Left lung (tissue), 10 donors: ENCODE data around the gene ACAP1. TPM values are rescaled to one million over a fixed set of nuclear protein-coding genes. Genes with fewer than 3 reads are reported as not detected.

Experiments
- ATAC-seq: fragments of 200-7000 bp; cut with Tn5 transposase; one replicate; pipeline ENCODE4 v1.9.1; 2020; ENCODE audit warnings: moderate library complexity
- DNase-seq, 4 donors: peaks; one replicate each; pipeline ENCODE4 v3.0.0-alpha.2; 2013 to 2020
- H3K27ac ChIP-seq, 2 donors: fragments of 200-600 bp; sonication (generic) in 1 of 2; one replicate each; pipeline versions ENCODE4 v1.5.0 to v1.8.0; 2020 to 2021
- H3K27me3 ChIP-seq, 2 donors: fragments of 200-600 bp; sonication (generic) in 1 of 2; one replicate each; pipeline versions ENCODE4 v1.5.0 to v1.8.0; 2020 to 2021
- H3K36me3 ChIP-seq, 2 donors: fragments of 200-600 bp; sonication (generic) in 1 of 2; one replicate each; pipeline versions ENCODE4 v1.5.0 to v1.8.0; 2020 to 2021
- H3K4me1 ChIP-seq, 2 donors: fragments of 200-600 bp; one replicate each; pipeline ENCODE4 v1.8.0; 2021
- H3K4me3 ChIP-seq, 2 donors: fragments of 200-600 bp; sonication (generic) in 1 of 2; one replicate each; pipeline versions ENCODE4 v1.5.0 to v1.8.0; 2020 to 2021; ENCODE audit warnings: mild to moderate bottlenecking in 1 of 2
- H3K9me3 ChIP-seq, 2 donors: fragments of 200-600 bp; sonication (generic) in 1 of 2; one replicate each; pipeline versions ENCODE4 v1.5.0 to v1.8.0; 2020 to 2021
- intact Hi-C, 2 donors: fragments of 100-400 bp; cut with DNase I; formaldehyde crosslinking; loops; one replicate each; pipeline versions ENCODE4 v1.11.2 to v1.14.2; 2022
- polyA plus RNA-seq, 6 donors: library from polyadenylated mRNA; unstranded; fragments of 120-200 nt; gene quantifications; one replicate each; pipeline ENCODE4 v1.2.1, GENCODE V29; 2013; ENCODE audit not compliant: insufficient read length in 6 of 6
- total RNA-seq, 2 donors: library from RNA; stranded (reverse); fragmentation: NEBNext Ultra II Directional; extraction: Animal tissue kit (Norgen Biotek cat#: 25700); gene quantifications; one replicate each; pipeline ENCODE4 v1.2.1, GENCODE V29; 2021
- TF ChIP-seq, protein P1 (sequence below), 2 donors: fragments of 200-600 bp; sonication (generic) in 1 of 2; IDR thresholded peaks; one replicate each; pipeline versions ENCODE4 v1.5.0 to v1.8.0; 2021; ENCODE audit warnings: antibody characterized with exemption in 2 of 2
- donor health status: DM: no; HTN: yes; CAD: no.
- donor health status: DM: no; HTN: no; CAD: no.

ACAP1 gene
- total and polyA plus RNA-seq, 8 donors, result 6.7 to 51.4 (median 9.2) TPM

DNA sequence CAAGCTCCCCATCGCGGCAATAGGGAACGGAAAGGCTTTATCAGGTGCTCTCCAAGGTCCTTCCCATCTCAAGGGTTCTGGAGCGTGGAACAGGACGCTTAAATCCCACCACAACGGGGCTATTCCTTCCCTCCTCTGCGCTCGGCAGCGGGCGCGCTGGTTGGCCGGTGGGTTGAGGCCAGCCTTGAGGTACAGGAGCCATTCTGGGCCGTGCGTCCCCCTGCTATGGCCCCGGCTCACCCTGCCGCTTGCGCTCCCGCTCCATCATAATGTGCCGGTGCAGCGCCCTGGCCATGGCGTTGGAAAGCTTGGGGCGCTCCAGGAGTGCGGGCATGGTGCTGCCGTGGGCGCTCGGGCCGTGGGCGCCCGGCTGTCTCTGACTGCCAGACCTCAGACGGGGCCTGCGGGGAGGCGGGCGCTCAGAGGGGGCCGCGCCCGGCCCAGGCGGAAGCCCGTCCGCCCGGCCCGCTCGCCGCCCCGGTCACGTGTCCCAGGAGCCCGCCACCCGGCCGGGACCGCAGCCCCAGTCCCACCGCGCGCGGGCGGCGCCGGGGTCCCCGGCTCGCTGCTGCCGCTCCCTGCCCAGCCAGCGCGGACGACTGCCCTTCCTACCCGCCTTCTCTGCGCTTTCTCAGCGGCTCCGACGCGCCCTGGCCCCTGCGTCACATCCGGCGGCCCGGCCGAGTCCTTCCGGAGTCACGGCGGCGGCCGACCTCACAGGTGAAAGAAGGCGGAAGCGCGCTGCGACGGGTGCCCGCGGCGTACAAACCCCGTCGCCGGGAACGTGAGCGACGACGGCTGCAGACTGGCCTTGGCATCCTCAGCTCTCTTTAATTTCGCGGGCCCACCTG lies 21.4 kb upstream of the ACAP1 start, which contains the start of gene GPS2:
TSS of gene GPS2 (minus strand) at position 642 of the 851 bp plus-strand sequence. CDS start at position 334, 308 bp downstream.
- TF ChIP-seq, protein P1, sequence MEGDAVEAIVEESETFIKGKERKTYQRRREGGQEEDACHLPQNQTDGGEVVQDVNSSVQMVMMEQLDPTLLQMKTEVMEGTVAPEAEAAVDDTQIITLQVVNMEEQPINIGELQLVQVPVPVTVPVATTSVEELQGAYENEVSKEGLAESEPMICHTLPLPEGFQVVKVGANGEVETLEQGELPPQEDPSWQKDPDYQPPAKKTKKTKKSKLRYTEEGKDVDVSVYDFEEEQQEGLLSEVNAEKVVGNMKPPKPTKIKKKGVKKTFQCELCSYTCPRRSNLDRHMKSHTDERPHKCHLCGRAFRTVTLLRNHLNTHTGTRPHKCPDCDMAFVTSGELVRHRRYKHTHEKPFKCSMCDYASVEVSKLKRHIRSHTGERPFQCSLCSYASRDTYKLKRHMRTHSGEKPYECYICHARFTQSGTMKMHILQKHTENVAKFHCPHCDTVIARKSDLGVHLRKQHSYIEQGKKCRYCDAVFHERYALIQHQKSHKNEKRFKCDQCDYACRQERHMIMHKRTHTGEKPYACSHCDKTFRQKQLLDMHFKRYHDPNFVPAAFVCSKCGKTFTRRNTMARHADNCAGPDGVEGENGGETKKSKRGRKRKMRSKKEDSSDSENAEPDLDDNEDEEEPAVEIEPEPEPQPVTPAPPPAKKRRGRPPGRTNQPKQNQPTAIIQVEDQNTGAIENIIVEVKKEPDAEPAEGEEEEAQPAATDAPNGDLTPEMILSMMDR (IDR thresholded peaks at IDR 0.05), result no peak
- no peaks in the 10 kb centered on the region for H3K9me3 ChIP-seq
- DNase-seq (peak; percentile 78 to 98 (median 92)), ATAC-seq (peak; percentile 94)
- intact Hi-C loops, result no loop called here
- H3K27me3 ChIP-seq, result no peaks in the 10 kb centered on the region
- peak within 1 kb of the TSS; percentile 92 to 96 for H3K27ac ChIP-seq
- H3K36me3 ChIP-seq, result peaks cover 4 to 80% of the 10 kb centered on the region in 2 donors
- H3K4me1 ChIP-seq, result peaks cover 20 to 52% of the 10 kb centered on the region in 2 donors
- H3K4me3 ChIP-seq, result peak within 1 kb of the TSS; percentile 79 to 86

DNA sequence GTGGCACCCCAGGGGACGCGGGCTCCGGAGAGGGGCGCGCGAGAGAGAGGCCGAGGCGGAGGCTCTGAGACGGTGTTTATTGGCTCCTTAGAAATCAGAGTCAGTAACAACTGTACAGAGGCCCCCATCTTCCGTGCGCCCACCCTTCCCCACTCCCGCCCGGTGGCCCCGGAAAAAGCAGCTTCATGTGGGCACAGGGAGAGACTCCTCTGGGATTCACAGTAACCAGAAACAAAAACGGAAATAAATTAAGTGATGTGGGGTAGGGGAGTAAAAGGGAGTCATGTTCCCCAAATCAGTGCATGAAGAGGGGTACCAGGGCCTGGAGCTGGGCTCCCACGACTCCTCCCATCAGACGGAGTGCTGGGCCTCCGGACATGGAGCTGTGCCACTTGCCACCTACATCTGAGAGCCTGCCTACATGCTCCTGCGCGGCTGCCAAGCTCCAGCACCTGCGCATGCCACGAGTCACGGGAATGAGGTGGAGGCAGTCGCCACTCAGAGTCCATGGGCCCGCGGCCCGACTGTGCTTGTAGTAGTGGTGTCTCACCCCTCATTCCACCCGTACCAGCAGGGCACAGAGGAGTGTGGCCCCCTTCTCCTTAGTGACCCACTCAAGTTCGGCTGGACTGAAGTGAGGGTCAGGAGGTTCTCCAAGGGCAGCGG lies 20.6 kb upstream of the ACAP1 start:
- Histone ChIP-seq H3K27ac (peak overlapping the region; percentile 92 to 96), H3K36me3 (peaks cover 3 to 80% of the 10 kb centered on the region in 2 donors), H3K9me3 (no peaks in the 10 kb centered on the region), H3K4me1 (peaks cover 17 to 45% of the 10 kb centered on the region in 2 donors), H3K4me3 (peak overlapping the region; percentile 79 to 86), H3K27me3 (no peaks in the 10 kb centered on the region)
- DNase-seq, result no peak
- intact Hi-C loops, result no loop called here
- TF ChIP-seq, protein P1 (IDR thresholded peaks at IDR 0.05), result no peak
- ATAC-seq, result peak; percentile 34

DNA sequence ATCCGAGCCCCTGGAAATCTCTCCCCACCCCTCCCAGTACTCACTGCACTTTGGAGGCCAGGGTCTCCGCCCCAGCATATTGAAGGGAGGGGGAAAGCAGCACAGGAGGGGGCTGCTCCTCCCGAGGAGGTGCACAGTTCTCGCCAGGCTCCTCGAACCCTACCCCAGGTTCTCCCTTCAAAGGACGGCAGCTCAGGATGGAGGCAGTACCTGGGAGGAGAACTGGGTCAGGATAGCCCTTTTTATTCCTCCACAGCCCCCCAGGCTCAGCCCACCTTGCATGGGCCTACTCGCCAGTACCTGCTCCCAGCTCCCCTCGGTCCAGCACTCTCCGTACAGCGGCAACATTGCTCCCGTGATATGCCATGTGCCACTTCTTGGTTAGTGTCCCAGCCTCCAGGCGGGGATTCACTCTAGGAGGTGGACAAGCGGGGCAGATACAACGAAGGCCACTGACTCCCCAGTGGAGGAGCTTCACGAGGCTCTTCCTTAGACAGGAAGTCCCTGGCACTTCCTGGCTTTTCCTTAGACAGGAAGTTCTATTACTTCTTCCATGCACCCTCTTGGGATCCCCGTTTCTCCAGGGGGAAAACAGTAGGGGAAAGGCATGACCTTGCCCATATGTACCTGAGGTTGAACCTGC lies 19.0 kb upstream of the ACAP1 start:
- Histone ChIP-seq H3K4me1 (peaks cover 17 to 33% of the 10 kb centered on the region in 2 donors), H3K27ac (no peak overlapping the region), H3K4me3 (no peak overlapping the region), H3K36me3 (peaks cover 3 to 80% of the 10 kb centered on the region in 2 donors), H3K9me3 (no peaks in the 10 kb centered on the region), H3K27me3 (no peaks in the 10 kb centered on the region)
- DNase-seq (no peak), ATAC-seq (no peak)
- intact Hi-C loops, result no loop called here
- TF ChIP-seq, protein P1 (IDR thresholded peaks at IDR 0.05), result no peak

DNA sequence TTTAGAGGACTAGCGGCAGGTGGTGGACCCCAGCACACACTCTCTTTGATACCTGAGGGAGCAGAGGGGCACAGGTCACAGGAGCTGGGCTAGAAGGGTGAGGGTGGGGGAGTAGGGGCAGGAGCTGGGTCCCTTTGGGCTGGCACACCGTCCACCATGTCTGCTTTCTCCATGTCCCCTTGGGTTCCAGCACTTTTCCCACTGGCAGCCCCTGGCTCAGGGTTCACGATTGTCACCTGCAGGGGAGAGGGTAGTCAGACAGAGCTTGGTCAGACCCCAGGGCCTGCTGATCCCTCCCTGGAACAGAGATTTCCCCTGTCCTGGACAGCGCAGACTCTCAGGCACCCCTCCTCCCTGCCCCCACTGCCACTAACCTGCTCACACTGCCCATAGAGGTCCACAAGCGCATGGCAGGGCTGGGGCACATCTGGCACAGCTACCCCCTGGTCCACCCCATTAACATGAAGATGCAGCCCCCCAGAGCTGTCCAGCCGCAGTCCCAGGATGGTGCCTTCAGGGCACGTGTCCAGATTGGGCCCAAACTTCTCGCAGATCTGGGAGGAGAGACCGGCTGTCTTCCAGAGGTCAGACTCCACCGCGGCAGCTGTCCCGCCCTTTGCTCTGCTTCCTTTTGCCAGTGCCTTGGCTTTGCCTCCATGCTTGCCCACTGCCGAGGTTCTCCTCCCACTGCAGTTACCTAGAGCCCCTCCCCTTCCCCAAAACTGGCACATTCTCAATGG lies 18.0 kb upstream of the ACAP1 start:
- Histone ChIP-seq H3K4me3 (no peak overlapping the region), H3K27me3 (no peaks in the 10 kb centered on the region), H3K27ac (no peak overlapping the region), H3K36me3 (peaks cover 0 to 80% of the 10 kb centered on the region in 2 donors), H3K9me3 (no peaks in the 10 kb centered on the region), H3K4me1 (peaks cover 14 to 25% of the 10 kb centered on the region in 2 donors)
- TF ChIP-seq, protein P1 (IDR thresholded peaks at IDR 0.05), result no peak
- DNase-seq (no peak), ATAC-seq (no peak)
- intact Hi-C loops, result no loop called here
